ENCODE results near the gene UPK2. TPM values are rescaled to one million over a fixed set of nuclear protein-coding genes. Genes with fewer than 3 reads are reported as not detected.

UPK2 gene
- total and polyA plus RNA-seq, 2 experiments from 2014 or later, result 0.89 to 1.4 TPM

- H3K4me3 ChIP-seq, result no peak overlapping the region
- no peak for TF ChIP-seq CTCF (IDR thresholded peaks at IDR 0.05; ENCODE audit: low read depth, low read length)
- no peaks in the 10 kb centered on the region for H3K27me3 ChIP-seq
- no peaks in the 10 kb centered on the region for H3K36me3 ChIP-seq
- DNase-seq (ENCODE audit: low read depth in 1 of 2, low spot score in 1 of 2), result no peak
- H3K27ac ChIP-seq, result peak overlapping the region; percentile 89
- no peaks in the 10 kb centered on the region for H3K9me3 ChIP-seq (ENCODE audit: low read depth)
- H3K4me1 ChIP-seq (ENCODE audit: low read depth), result peaks cover 94% of the 10 kb centered on the region
Observed at GRCh38 chr11:118915941-118916841, 39.9 kb upstream of the UPK2 start.

GRCh38 chr11:118916842-118917388 is 39.2 kb upstream of the UPK2 start:
- Histone ChIP-seq H3K4me3 (no peak overlapping the region), H3K9me3 (ENCODE audit: low read depth) (no peaks in the 10 kb centered on the region), H3K27me3 (no peaks in the 10 kb centered on the region), H3K36me3 (no peaks in the 10 kb centered on the region), H3K27ac (peak overlapping the region; percentile 89), H3K4me1 (ENCODE audit: low read depth) (peaks cover 94% of the 10 kb centered on the region)
- DNase-seq (ENCODE audit: low read depth in 1 of 2, low spot score in 1 of 2), result peak; percentile 59 to 94
- no peak for TF ChIP-seq CTCF (IDR thresholded peaks at IDR 0.05; ENCODE audit: low read depth, low read length)

GRCh38 chr11:118917481-118918127 is 38.5 kb upstream of the UPK2 start:
- H3K4me1 ChIP-seq (ENCODE audit: low read depth), result peaks cover 94% of the 10 kb centered on the region
- DNase-seq (ENCODE audit: low read depth in 1 of 2, low spot score in 1 of 2), result peak in 1 of 2 donors; percentile 95

GRCh38 chr11:118918128-118918685 is 37.9 kb upstream of the UPK2 start:
- DNase-seq (ENCODE audit: low read depth in 1 of 2, low spot score in 1 of 2), result peak in 1 of 2 donors; percentile 97
- peak overlapping the region; percentile 89 for H3K27ac ChIP-seq
- no peak for TF ChIP-seq CTCF (IDR thresholded peaks at IDR 0.05; ENCODE audit: low read depth, low read length)
- H3K4me1 ChIP-seq (ENCODE audit: low read depth), result peaks cover 95% of the 10 kb centered on the region
- H3K36me3 ChIP-seq, result no peaks in the 10 kb centered on the region
- H3K9me3 ChIP-seq (ENCODE audit: low read depth), result no peaks in the 10 kb centered on the region
- no peaks in the 10 kb centered on the region for H3K27me3 ChIP-seq
- no peak overlapping the region for H3K4me3 ChIP-seq

More at GRCh38 chr11:118917481-118918127, 38.5 kb upstream of the UPK2 start:
- Histone ChIP-seq H3K27ac (peak overlapping the region; percentile 89), H3K36me3 (no peaks in the 10 kb centered on the region), H3K27me3 (no peaks in the 10 kb centered on the region), H3K4me3 (no peak overlapping the region), H3K9me3 (ENCODE audit: low read depth) (no peaks in the 10 kb centered on the region)
- no peak for TF ChIP-seq CTCF (IDR thresholded peaks at IDR 0.05; ENCODE audit: low read depth, low read length)

- peak overlapping the region; percentile 93 for H3K27ac ChIP-seq
Observed at GRCh38 chr11:118918686-118919280, 37.3 kb upstream of the UPK2 start.

More at GRCh38 chr11:118918686-118919280, 37.3 kb upstream of the UPK2 start:
- peak in 1 of 2 donors; percentile 81 for DNase-seq (ENCODE audit: low read depth in 1 of 2, low spot score in 1 of 2)
- no peaks in the 10 kb centered on the region for H3K9me3 ChIP-seq (ENCODE audit: low read depth)
- no peaks in the 10 kb centered on the region for H3K36me3 ChIP-seq
- no peaks in the 10 kb centered on the region for H3K27me3 ChIP-seq
- no peak for TF ChIP-seq CTCF (IDR thresholded peaks at IDR 0.05; ENCODE audit: low read depth, low read length)
- H3K4me1 ChIP-seq (ENCODE audit: low read depth), result peaks cover 96% of the 10 kb centered on the region
- no peak overlapping the region for H3K4me3 ChIP-seq

Data from cardiac muscle cell (in vitro differentiated cells and primary cell).